ENCODE measurements around the gene TMEM80.

DNA sequence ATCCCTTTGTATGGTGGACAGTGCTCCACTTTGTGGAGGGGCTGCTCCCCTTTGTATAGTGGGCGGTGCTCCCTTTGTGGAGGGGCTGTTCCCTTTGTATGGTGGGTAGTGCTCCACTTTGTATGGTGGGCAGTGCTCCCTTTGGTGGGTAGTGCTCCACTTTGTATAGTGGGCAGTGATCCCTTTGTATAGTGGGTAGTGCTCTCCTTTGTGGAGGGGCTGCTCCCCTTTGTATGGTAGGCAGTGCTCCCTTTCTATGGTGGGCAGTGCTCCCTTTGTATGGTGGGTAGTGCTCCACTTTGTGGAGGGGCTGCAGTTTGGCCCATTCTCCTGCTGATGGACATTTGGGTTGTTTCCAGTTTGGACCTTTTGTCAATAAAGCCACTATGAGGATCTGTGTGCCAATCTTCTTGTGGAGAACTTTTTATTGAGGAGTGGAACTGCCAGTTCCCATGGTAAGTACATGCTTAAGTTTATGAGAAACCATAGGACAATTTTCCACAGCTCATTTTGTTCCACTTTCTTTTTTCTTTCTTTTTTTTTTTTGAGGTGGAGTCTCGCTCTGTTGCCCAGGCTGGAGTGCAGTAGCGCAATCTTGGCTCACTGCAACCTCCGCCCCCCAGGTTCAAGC is 47.1 kb downstream of the TMEM80 start:
- TF ChIP-seq CTCF (conservative IDR thresholded peaks at IDR 0.05; ENCODE audit: low read depth, low read length) (no peak), MAFK (IDR thresholded peaks at IDR 0.05; ENCODE audit: low read depth, low read length) (no peak), RAD21 (IDR thresholded peaks at IDR 0.05; ENCODE audit: low read length) (no peak), USF2 (IDR thresholded peaks at IDR 0.05; ENCODE audit: low read depth, low read length) (no peak), POLR2A (IDR thresholded peaks at IDR 0.05; ENCODE audit: low read depth, low read length) (no peak), RFX5 (IDR thresholded peaks at IDR 0.05; ENCODE audit: low read depth, low read length) (no peak), FOS (IDR thresholded peaks at IDR 0.05; ENCODE audit: low read depth, low read length) (no peak), BHLHE40 (IDR thresholded peaks at IDR 0.05; ENCODE audit: low read depth, low read length) (no peak), MXI1 (IDR thresholded peaks at IDR 0.05; ENCODE audit: borderline replicate concordance, low read depth, low read length) (no peak), CEBPB (IDR thresholded peaks at IDR 0.05; ENCODE audit: low read depth, low read length) (no peak), MAZ (IDR thresholded peaks at IDR 0.05; ENCODE audit: borderline replicate concordance, low read depth, low read length) (no peak), CHD1 (IDR thresholded peaks at IDR 0.05; ENCODE audit: low read depth, low read length) (no peak), SMC3 (IDR thresholded peaks at IDR 0.05; ENCODE audit: low read depth, low read length) (no peak), RCOR1 (IDR thresholded peaks at IDR 0.05; ENCODE audit: insufficient replicate concordance, low read length) (no peak)
